HCT116 (cell line): ENCODE results near the gene CKS1B. TPM values are rescaled to one million over a fixed set of nuclear protein-coding genes. Genes with fewer than 3 reads are reported as not detected.
A peak's percentile ranks its signal among the peaks of the same experiment; 100 is the strongest.

Experiments
- ATAC-seq: fragments of 200-7000 bp; cut with Tn5 transposase; 2 replicates; pipeline ENCODE4 v1.9.1; 2020; ENCODE audit warnings: mild to moderate bottlenecking, moderate library complexity
- BruUV-seq: library from RNA; stranded (reverse); fragments of 400-500 nt; replicated peaks from 2 replicates; lab custom pipeline; 2021; lab: Mats Ljungman, UMichigan
- CTCF ChIA-PET: fragments of 300-600 bp; sonication (Branson Sonifier 250); formaldehyde crosslinking; loops from one replicate; lab custom pipeline; 2021; ENCODE audit warnings: antibody characterized with exemption; lab: Charles Lee
- POLR2A ChIA-PET: fragments of 300-600, 350-600 bp; sonication (Branson Sonifier 250); formaldehyde crosslinking; loops from one replicate; lab custom pipeline; 2021; ENCODE audit warnings: antibody characterized with exemption; lab: Charles Lee
- RAD21 ChIA-PET, 2 experiments: fragments of 300-600 bp; sonication (Branson Sonifier 250); formaldehyde crosslinking; loops; one replicate each; lab custom pipeline; 2023; ENCODE audit warnings: low total read pairs in 2 of 2; ENCODE audit not compliant: uncharacterized antibody in 2 of 2, unreplicated experiment in 2 of 2, low non-redundant PET in 1 of 2; lab: Charles Lee
- DNase-seq: peaks from one replicate; pipeline ENCODE4 v3.0.0-alpha.2; 2010; ENCODE audit warnings: low read depth, low spot score
- H2AFZ ChIP-seq: fragments of 200-600 bp; shearing (Covaris generic), sonication (generic); 2 replicates; pipeline ENCODE4 v1.6.1; 2017; ENCODE audit warnings: low read depth, mixed run types, mixed read lengths, antibody characterized with exemption, low read length; ENCODE audit not compliant: poor library complexity, severe bottlenecking
- H3K27ac ChIP-seq: 2 replicates; pipeline ENCODE4 v1.5.1; 2012; ENCODE audit warnings: low read depth, low read length
- H3K27me3 ChIP-seq: fragments of 200-600 bp; sonication (generic); 2 replicates; pipeline ENCODE4 v1.6.1; 2016; ENCODE audit warnings: mixed run types, low read length, mixed read lengths; ENCODE audit not compliant: insufficient read depth
- H3K36me3 ChIP-seq, 2 experiments: fragments of 200-500 bp in 1 of 2; fragments of 200-600 bp in 1 of 2; sonication (Bioruptor generic) in 1 of 2; sonication (generic) in 1 of 2; 2 replicates each; pipeline versions ENCODE4 v1.5.1 to v1.6.1; 2014 to 2016; ENCODE audit warnings: low read length in 2 of 2, inconsistent platforms in 1 of 2, mixed read lengths in 1 of 2, mixed run types in 1 of 2; ENCODE audit not compliant: insufficient read depth in 2 of 2, control insufficient read depth in 1 of 2
- H3K4me1 ChIP-seq, 2 experiments: fragments of 200-600 bp in 1 of 2; sonication (generic) in 1 of 2; 2 replicates each; pipeline versions ENCODE4 v1.5.1 to v1.6.1; 2012 to 2017; ENCODE audit warnings: low read length in 2 of 2, inconsistent platforms in 1 of 2, mild to moderate bottlenecking in 1 of 2, mixed read lengths in 1 of 2, mixed run types in 1 of 2, moderate library complexity in 1 of 2; ENCODE audit not compliant: insufficient read depth in 2 of 2, control insufficient read depth in 1 of 2
- H3K4me2 ChIP-seq: fragments of 200-600 bp; sonication (generic); 2 replicates; pipeline ENCODE4 v1.6.1; 2017; ENCODE audit warnings: mixed run types, low read length, mixed read lengths
- H3K4me3 ChIP-seq, 2 experiments: fragments of 200-600 bp in 1 of 2; sonication (generic) in 1 of 2; replicated peaks in 1 of 2; 2 replicates each; pipeline ENCODE4 v1.5.1; 2011 to 2016; ENCODE audit warnings: low read length in 2 of 2, control low read depth in 1 of 2, low read depth in 1 of 2, mild to moderate bottlenecking in 1 of 2, mixed read lengths in 1 of 2, mixed run types in 1 of 2
- H3K79me2 ChIP-seq: fragments of 200-600 bp; sonication (generic); 2 replicates; pipeline ENCODE4 v1.6.1; 2017; ENCODE audit warnings: mild to moderate bottlenecking, mixed run types, low read length, moderate library complexity, mixed read lengths; ENCODE audit not compliant: insufficient read depth
- H3K9ac ChIP-seq: fragments of 200-600 bp; sonication (generic); 2 replicates; pipeline ENCODE4 v1.6.1; 2016; ENCODE audit warnings: low read length, mixed read lengths
- H3K9me2 ChIP-seq: fragments of 200-600 bp; sonication (generic), shearing (Covaris generic); 2 replicates; pipeline ENCODE4 v1.6.1; 2017; ENCODE audit warnings: mixed run types, mild to moderate bottlenecking, moderate library complexity; ENCODE audit not compliant: insufficient read depth
- H3K9me3 ChIP-seq, 2 experiments: fragments of 200-500 bp in 1 of 2; fragments of 200-600 bp in 1 of 2; sonication (Bioruptor generic) in 1 of 2; sonication (generic) in 1 of 2; 2 replicates each; pipeline ENCODE4 v1.6.1; 2014 to 2017; ENCODE audit warnings: low read length in 2 of 2, mixed read lengths in 2 of 2, inconsistent platforms in 1 of 2, low read depth in 1 of 2, mild to moderate bottlenecking in 1 of 2, mixed run types in 1 of 2, moderate library complexity in 1 of 2; ENCODE audit not compliant: control insufficient read depth in 1 of 2, insufficient read depth in 1 of 2
- H4K20me1 ChIP-seq: fragments of 200-600 bp; sonication (generic), shearing (Covaris generic); 2 replicates; pipeline ENCODE4 v1.6.1; 2017; ENCODE audit warnings: mixed run types, mild to moderate bottlenecking, moderate library complexity; ENCODE audit not compliant: insufficient read depth
- JUND ChIP-seq: IDR thresholded peaks from 2 replicates; pipeline ENCODE4 v1.6.1; 2012
- POLR2A ChIP-seq: IDR thresholded peaks from 2 replicates; pipeline ENCODE4 v1.7.0; 2011; ENCODE audit warnings: borderline replicate concordance; ENCODE audit not compliant: insufficient read depth, insufficient read length; ENCODE audit errors: extremely low read depth
- SP1 ChIP-seq: IDR thresholded peaks from 2 replicates; pipeline ENCODE4 v1.6.1; 2012; ENCODE audit warnings: low read depth
- YY1 ChIP-seq: IDR thresholded peaks from 2 replicates; pipeline ENCODE4 v1.6.1; 2011; ENCODE audit warnings: low read length, low read depth, moderate library complexity, mild to moderate bottlenecking; ENCODE audit not compliant: insufficient replicate concordance; ENCODE audit errors: extremely low read depth
- intact Hi-C: fragments of 100-400 bp; cut with micrococcal nuclease; formaldehyde crosslinking; loops from 2 replicates; pipeline ENCODE4 v1.10.0; 2022
- total RNA-seq: library from RNA; stranded (reverse); gene quantifications from one replicate; pipeline ENCODE4 v1.2.1, GENCODE V29; 2021; ENCODE audit not compliant: unreplicated experiment
- TF ChIP-seq, protein P1 (sequence below), 3 experiments: fragments of 200-600 bp in 1 of 3; sonication (generic) in 1 of 3; IDR thresholded peaks in 2 of 3; conservative IDR thresholded peaks in 1 of 3; 2 replicates each; pipeline ENCODE4 v1.5.1; 2012 to 2017; ENCODE audit warnings: low read depth in 2 of 3, low read length in 2 of 3, antibody characterized with exemption in 1 of 3, borderline replicate concordance in 1 of 3, control low read depth in 1 of 3, mild to moderate bottlenecking in 1 of 3, mixed read lengths in 1 of 3, mixed run types in 1 of 3, moderate library complexity in 1 of 3; ENCODE audit not compliant: insufficient read depth in 1 of 3
- TF ChIP-seq, protein P2 (sequence below): IDR thresholded peaks from 2 replicates; pipeline ENCODE4 v1.6.1; 2012; ENCODE audit warnings: low read depth

Gene CKS1B
- total RNA-seq, 1 experiment from 2014 or later, result 229 TPM

DNA sequence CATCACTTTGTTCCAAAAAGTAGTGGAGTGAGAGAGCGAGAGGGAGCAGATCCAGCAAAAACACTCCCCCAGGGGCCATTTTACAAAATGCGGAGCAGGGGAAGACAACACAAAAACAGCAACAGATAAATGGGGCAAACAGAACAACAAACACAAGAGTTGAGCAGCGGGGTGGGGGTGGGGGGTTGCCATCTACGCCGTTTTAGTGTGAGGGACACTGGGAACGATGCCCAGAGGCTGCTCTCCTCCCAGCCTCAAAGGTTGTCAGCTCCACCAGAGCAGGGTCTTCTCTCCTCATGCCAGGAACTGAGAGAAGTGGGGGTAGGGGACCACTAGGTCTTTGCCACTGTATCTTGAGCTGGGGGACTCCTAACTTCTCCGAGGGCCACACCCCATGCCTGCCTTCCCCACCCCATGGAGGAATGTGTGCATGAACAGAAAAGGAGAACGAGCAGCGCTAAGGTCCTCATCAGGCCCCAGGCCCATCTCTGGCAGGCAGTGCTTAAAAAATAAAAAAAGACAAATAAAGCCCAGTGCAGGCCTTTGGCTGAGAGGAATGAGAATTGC is 17.3 kb upstream of the CKS1B start:
- H4K20me1 ChIP-seq, result no peaks in the 10 kb centered on the region
- TF ChIP-seq POLR2A (no peak), JUND (0 out of 2 replicates have a peak, but pooled peaks have one; percentile 10)
- TF ChIP-seq, all 23 proteins: peak for 1
- peaks cover 3 to 13% of the 10 kb centered on the region in 2 experiments; a peak in 2 of 4 replicates for H3K36me3 ChIP-seq
- H3K4me1 ChIP-seq, result peaks cover 18 to 43% of the 10 kb centered on the region in 2 experiments
- H3K4me3 ChIP-seq, result no peak overlapping the region
- no peak for ATAC-seq
- RAD21 ChIA-PET, result no interaction called here
- BruUV-seq, result no TSS peak
- no peak overlapping the region for H3K27ac ChIP-seq
- peaks cover 14% of the 10 kb centered on the region for H3K79me2 ChIP-seq
- POLR2A ChIA-PET, result interaction anchor here (2.4 kb wide), 1 partner anchor 13 kb away, joined by 10 read pairs; the partner anchor contains the start of gene SHC1
- intact Hi-C loops, result no loop called here
- no peak for DNase-seq
- H3K9me3 ChIP-seq, result no peaks in the 10 kb centered on the region
- CTCF ChIA-PET, result no interaction called here
- no peak overlapping the region for H3K4me2 ChIP-seq
- H3K9me2 ChIP-seq, result no peaks in the 10 kb centered on the region
- H3K27me3 ChIP-seq, result no peaks in the 10 kb centered on the region
- H3K9ac ChIP-seq, result no peak overlapping the region
- H2AFZ ChIP-seq, result no peak overlapping the region

DNA sequence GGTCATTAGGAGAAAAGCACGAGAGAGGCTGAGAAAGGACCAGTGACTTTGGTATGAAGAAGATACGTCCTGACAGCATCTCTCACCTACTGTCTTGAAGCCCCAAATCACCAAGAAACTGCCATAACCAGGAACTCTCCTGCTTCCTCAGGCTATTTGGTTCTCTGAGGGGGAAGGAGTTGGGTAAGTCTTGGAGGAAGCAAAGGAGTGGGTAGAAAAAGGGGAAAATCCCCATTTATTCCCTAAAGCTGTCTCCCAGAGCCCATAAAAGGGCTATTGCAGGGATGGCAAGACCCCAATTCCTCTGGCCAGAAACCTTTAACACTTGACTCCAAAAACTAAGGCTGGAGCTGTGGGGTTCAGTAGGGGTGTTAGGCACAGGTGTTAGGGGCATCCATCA is 16.4 kb upstream of the CKS1B start:
- Histone ChIP-seq H4K20me1 (no peaks in the 10 kb centered on the region), H3K79me2 (peaks cover 14% of the 10 kb centered on the region), H3K4me1 (peaks cover 25 to 51% of the 10 kb centered on the region in 2 experiments), H3K4me3 (no peak overlapping the region), H3K9ac (no peak overlapping the region), H3K27me3 (no peaks in the 10 kb centered on the region), H3K27ac (no peak overlapping the region), H2AFZ (no peak overlapping the region), H3K4me2 (no peak overlapping the region), H3K9me2 (no peaks in the 10 kb centered on the region), H3K9me3 (no peaks in the 10 kb centered on the region), H3K36me3 (peaks cover 4 to 15% of the 10 kb centered on the region in 2 experiments; a peak in 2 of 4 replicates)
- ChIA-PET RAD21 (interaction anchor here in 1 of 2 experiments (0.6 kb wide), 1 partner anchor 344 kb away, joined by 3 read pairs; no protein-coding TSS in a partner anchor), POLR2A (no interaction called here), CTCF (no interaction called here)
- BruUV-seq, result TSS peak; percentile 1
- ATAC-seq (no peak), DNase-seq (no peak)
- TF ChIP-seq YY1 (no peak), SP1 (no peak)
- TF ChIP-seq, protein P1, sequence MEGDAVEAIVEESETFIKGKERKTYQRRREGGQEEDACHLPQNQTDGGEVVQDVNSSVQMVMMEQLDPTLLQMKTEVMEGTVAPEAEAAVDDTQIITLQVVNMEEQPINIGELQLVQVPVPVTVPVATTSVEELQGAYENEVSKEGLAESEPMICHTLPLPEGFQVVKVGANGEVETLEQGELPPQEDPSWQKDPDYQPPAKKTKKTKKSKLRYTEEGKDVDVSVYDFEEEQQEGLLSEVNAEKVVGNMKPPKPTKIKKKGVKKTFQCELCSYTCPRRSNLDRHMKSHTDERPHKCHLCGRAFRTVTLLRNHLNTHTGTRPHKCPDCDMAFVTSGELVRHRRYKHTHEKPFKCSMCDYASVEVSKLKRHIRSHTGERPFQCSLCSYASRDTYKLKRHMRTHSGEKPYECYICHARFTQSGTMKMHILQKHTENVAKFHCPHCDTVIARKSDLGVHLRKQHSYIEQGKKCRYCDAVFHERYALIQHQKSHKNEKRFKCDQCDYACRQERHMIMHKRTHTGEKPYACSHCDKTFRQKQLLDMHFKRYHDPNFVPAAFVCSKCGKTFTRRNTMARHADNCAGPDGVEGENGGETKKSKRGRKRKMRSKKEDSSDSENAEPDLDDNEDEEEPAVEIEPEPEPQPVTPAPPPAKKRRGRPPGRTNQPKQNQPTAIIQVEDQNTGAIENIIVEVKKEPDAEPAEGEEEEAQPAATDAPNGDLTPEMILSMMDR (IDR thresholded peaks at IDR 0.05 in 2 of 3, conservative IDR thresholded peaks at IDR 0.05 in 1 of 3; ENCODE audit: borderline replicate concordance in 1 of 3, insufficient read depth in 1 of 3, low read depth in 2 of 3, low read length in 2 of 3), result no peak
- TF ChIP-seq, protein P2, sequence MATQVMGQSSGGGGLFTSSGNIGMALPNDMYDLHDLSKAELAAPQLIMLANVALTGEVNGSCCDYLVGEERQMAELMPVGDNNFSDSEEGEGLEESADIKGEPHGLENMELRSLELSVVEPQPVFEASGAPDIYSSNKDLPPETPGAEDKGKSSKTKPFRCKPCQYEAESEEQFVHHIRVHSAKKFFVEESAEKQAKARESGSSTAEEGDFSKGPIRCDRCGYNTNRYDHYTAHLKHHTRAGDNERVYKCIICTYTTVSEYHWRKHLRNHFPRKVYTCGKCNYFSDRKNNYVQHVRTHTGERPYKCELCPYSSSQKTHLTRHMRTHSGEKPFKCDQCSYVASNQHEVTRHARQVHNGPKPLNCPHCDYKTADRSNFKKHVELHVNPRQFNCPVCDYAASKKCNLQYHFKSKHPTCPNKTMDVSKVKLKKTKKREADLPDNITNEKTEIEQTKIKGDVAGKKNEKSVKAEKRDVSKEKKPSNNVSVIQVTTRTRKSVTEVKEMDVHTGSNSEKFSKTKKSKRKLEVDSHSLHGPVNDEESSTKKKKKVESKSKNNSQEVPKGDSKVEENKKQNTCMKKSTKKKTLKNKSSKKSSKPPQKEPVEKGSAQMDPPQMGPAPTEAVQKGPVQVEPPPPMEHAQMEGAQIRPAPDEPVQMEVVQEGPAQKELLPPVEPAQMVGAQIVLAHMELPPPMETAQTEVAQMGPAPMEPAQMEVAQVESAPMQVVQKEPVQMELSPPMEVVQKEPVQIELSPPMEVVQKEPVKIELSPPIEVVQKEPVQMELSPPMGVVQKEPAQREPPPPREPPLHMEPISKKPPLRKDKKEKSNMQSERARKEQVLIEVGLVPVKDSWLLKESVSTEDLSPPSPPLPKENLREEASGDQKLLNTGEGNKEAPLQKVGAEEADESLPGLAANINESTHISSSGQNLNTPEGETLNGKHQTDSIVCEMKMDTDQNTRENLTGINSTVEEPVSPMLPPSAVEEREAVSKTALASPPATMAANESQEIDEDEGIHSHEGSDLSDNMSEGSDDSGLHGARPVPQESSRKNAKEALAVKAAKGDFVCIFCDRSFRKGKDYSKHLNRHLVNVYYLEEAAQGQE, result no peak
- intact Hi-C loops, result no loop called here
